NCI-H1417 (cell line): Measurements from ENCODE around the gene MAGOHB.
"Not testable (repeated sequence)": the region's sequence is repeated elsewhere in the genome, so short reads cannot be mapped to it uniquely, and the experiment has no call there.

Experiments used
- DNase-seq, 3 experiments: peaks; one replicate each; lab custom pipeline; 2025; lab: John Stamatoyannopoulos, UW

MAGOHB gene

GRCh38 chr12:10613349-10614055 lies at the start of gene MAGOHB:
MAGOHB (minus strand) TSS chr12:10613609; CDS start chr12:10613532, 77 bp downstream.
- peak; percentile 97 to 99 (median 98) for DNase-seq

GRCh38 chr12:10661338-10661737 lies 47.9 kb upstream of the MAGOHB start:
- no peak for DNase-seq

- DNase-seq, result no peak
These were observed 40.6 kb upstream of the MAGOHB start for GRCh38 chr12:10654003-10654402.

GRCh38 chr12:10652192-10652591 lies 38.8 kb upstream of the MAGOHB start:
- DNase-seq, result no peak

- DNase-seq, result not testable (repeated sequence)
These were observed 33.2 kb upstream of the MAGOHB start for GRCh38 chr12:10646576-10646975.

- no peak for DNase-seq
These were observed 32.5 kb upstream of the MAGOHB start for GRCh38 chr12:10645910-10646309.

GRCh38 chr12:10641735-10642500 lies 28.5 kb upstream of the MAGOHB start:
- no peak for DNase-seq

GRCh38 chr12:10638728-10639127 lies 25.3 kb upstream of the MAGOHB start:
- DNase-seq, result no peak

- DNase-seq, result peak in 1 of 3 experiments; percentile 14
These were observed 23.2 kb upstream of the MAGOHB start for GRCh38 chr12:10636611-10637010.

GRCh38 chr12:10636124-10636523 lies 22.7 kb upstream of the MAGOHB start:
- DNase-seq, result no peak

GRCh38 chr12:10635306-10635705 lies 21.9 kb upstream of the MAGOHB start:
- DNase-seq, result no peak

- no peak for DNase-seq
These were observed 21.0 kb upstream of the MAGOHB start for GRCh38 chr12:10634427-10634826.

- no peak for DNase-seq
These were observed 20.1 kb upstream of the MAGOHB start for GRCh38 chr12:10633541-10633940.

GRCh38 chr12:10632226-10632625 lies 18.8 kb upstream of the MAGOHB start:
- no peak for DNase-seq

- DNase-seq, result no peak
These were observed 11.2 kb upstream of the MAGOHB start for GRCh38 chr12:10624605-10625004.

- no peak for DNase-seq
These were observed 9.7 kb upstream of the MAGOHB start for GRCh38 chr12:10623131-10623530.

GRCh38 chr12:10621278-10621677 lies 7.9 kb upstream of the MAGOHB start:
- no peak for DNase-seq

- DNase-seq, result no peak
These were observed 6.8 kb upstream of the MAGOHB start for GRCh38 chr12:10620078-10620779.

- no peak for DNase-seq
These were observed 5.1 kb upstream of the MAGOHB start for GRCh38 chr12:10618338-10618987.

- no peak for DNase-seq
These were observed 4.5 kb upstream of the MAGOHB start for GRCh38 chr12:10617863-10618262.

- DNase-seq, result no peak
These were observed 2.1 kb upstream of the MAGOHB start for GRCh38 chr12:10615532-10615931.

- no peak for DNase-seq
These were observed 604 bp upstream of the MAGOHB start for GRCh38 chr12:10614056-10614370.

- peak; percentile 24 to 87 (median 74) for DNase-seq
These were observed 443 bp downstream of the MAGOHB start for GRCh38 chr12:10612984-10613348.
